HG03095 (cell line): ENCODE data around the gene THTPA.
A peak's percentile ranks its signal among the peaks of the same experiment; 100 is the strongest.

Experiments
- ATAC-seq: cut with Tn5 transposase; IDR thresholded peaks from one replicate; pipeline ENCODE4 v1.9.1; 2021; ENCODE audit warnings: moderate library complexity; ENCODE audit not compliant: unreplicated experiment

THTPA gene

DNA sequence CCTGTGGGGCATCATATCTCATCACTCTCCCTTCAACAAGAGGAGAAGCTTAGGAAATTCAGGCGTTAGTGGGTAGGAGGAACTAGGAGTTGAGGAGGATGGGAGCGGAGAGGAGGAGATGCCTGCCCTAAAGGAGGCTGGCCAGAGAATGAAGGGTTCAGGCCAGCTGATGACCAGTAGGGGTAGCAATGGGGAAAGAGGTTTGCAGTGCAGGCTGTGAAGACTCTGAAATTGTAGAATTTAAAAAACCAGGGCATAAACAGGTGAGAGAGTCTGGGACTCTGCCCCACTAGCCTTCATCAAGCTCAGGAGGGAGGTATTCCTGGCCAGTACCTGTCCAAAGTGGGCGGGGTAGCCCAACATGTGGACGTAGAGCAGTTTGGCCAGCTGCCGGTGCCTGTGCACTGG lies 10.7 kb downstream of the THTPA start:
- ATAC-seq: peak; percentile 8

DNA sequence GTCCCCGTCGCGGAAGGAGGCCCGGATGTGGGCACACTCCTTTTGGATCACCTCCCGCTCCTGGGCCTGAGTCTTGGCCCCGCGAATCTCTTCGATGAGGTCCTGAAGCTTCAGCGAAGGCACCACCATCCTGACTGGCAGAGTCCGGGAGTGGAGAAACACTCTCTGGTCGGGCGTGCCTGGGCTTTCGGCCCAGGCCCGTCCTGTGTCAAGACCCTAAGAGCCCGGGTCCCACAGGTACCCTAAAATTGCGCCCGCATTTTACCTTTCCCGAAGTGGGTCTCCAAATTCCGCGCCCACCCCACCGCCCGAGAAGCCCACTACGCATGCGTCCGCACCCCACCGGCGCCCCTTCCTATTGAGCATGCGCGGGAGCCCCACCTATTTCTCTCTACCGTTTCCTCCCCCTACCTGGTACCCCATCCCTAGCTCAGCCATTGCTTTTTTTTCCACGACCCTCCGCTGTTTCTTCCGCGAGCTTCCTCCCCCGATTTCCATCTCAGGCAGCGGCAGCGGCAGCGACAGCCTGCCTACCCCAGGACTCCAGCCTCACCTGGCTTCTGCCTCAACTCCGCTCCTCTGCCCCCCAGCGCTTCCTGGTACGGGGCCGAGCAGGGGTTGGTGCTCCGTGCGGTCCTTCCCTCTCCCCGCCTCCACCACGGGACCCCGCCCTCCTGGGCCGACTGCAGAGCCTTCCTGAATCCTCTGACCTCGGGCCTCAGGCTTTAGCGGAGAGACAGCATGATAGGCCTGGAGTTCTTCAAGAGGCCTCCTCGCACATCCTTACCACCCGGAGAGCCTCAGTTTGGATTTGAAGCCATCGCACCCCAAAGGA lies 11.3 kb downstream of the THTPA start, which contains the start of gene AP1G2:
TSS of gene AP1G2 (minus strand) at position 606 of the 835 bp plus-strand sequence. CDS start at position 129, 477 bp downstream.
- ATAC-seq: peak; percentile 84

- ATAC-seq: no peak
Observed at GRCh38 chr14:23568021-23568599, 12.0 kb downstream of the THTPA start.

DNA sequence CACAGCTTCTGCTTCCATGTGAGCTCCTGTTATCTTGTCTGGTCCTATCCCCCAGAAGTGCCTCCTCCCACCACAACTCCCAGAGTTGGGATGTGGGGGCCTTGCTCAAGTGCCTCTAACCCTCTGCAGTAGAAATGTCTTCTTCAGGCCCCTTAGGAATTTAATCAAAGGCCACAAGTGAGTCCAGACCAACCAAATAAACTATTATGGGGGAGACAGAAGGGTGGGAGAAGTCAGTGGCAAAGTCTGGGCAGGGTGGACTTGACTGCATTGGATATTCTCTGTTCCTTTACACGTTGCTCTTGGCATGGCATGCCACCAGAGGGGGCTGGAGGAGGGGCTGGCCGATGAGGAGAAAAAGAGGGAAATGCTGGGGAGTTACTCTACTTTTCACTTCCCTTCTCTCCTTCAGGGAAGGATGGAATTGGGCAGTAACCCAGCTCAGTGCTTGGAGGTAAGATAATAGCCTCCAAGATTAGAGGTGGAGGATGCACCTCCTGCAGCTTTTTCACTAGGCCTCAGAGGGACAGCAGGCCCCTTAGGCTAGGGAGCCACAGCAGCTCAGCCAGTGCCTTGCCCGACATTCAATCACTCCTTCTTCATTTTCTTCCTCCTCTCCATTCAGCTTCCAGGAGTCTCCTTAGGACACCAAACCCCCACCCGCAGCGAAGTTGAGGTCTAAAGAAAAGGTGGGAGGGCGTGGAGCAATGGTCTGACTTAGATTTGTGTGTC lies 12.7 kb downstream of the THTPA start:
- ATAC-seq: no peak

DNA sequence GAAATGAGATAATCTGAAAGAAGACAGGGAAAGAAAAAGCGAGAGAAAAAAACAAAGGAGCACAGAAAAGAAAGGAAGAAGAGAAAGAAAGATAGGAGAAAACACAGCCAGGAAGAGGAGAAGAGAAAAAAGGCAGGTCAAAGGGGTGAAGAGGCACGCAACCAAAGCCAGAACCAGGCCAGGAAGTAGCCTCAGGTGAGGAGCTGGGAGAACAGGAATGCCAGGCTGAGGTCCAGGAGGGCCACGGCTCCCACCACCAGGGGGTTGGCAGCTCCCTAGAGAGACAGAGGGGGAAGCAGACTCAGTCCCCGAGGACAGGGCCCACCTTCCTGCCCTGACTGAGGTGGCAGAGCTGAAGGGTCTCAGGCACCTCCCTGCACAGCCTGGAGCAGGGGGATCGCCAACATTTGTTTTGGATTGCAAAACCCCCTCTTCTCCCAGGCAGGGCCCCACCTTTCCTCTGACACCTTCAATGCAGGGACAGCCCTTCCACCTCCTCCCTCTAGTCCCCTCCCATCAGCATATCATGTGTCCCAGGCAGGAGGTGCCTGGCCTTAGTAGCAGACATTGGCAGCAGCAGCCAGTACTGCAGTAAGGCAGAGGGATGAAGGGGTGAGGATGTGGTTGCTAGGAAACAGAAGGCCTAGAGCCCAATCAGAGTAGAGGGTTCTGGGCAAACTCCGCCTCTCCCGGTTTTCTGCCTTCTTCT lies 13.5 kb downstream of the THTPA start:
- ATAC-seq: no peak

DNA sequence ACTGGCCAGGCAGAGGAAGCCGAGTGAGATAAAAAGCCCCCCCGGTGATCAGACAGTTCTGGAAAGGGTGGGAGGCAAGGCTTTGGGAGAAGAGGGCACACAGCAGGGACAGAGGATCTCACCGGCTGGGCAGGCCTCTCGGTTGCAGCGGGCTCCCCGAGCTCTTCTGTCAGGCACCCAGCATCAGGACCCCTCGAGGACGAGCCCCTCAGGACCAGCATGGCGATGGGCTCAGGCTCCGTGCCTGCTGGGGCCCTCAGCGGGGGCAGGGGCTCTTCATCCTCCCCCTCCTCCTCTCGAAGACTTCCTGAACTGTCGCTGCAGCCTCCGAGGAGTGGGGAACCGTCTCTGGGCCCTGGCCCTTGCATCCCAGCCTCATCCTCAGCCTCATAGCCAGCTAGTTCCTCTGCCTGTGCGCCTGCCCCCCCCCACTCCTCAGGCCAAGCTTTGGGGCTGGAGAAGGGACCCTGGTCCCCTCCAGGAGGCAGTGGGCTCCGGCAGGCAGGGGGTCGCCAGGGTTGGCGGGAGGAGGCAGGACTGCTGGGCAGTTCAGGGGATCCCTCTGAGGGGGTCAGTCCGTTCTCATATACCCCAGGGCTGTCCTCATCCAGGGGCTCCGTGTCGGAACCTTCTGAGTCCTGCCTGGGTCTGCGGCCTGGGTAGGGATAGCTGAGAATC lies 14.9 kb downstream of the THTPA start:
- ATAC-seq: no peak

DNA sequence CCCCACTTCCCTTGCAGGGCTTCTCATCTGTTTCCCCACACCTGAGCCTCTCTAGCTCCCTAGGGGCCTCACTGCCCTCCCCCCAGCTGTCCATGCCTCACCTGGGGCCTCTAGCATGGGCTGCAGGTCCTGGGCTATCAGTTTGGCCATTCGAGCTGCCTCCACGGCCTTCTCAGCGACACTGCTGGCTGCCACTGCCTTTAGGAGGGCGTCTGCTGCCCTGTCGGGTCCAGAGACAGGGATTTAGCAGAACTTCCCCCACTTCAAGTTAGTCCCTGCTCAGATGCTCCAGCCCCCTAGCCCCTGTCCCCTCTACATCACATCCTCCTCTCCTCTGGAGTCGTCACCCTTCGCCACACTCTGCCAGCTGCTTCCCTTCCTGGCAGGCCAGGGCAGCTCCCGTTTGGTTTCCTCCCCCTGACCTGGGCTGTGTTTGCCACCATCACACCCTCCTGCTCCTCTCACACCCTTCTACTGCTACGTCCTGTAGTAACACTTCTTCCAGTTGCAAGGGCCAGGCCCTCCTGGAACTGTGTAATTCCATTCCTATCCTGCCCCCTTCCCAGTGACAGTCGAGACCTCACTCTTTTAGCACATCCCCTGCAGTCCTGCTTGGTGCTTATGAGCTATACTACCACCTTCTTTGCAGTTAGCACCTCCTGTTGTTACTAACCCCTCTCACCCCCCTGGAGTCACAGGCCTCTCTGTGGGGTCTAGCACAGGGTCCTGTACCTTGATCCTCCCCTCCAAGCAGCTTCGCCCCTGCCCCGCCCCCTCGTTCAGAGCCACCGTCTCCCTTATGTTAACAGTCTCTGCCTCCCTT lies 15.8 kb downstream of the THTPA start:
- no peak for ATAC-seq

DNA sequence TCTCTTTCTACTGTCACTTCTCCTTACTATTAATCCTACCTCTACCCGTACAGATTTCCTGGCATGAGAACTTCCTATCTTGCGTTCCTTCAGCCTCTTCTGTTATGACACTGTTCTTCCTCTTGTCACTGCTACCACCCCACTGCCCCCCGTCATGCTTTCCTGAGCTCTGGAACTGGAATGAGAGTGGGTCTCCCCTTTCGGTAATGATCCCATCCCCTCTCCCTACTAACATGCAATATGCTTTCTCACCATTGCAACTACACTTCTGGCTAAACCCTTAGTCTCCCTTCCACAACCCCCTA lies 16.4 kb downstream of the THTPA start:
- no peak for ATAC-seq

GRCh38 chr14:23572836-23573235 lies 16.8 kb downstream of the THTPA start:
- no peak for ATAC-seq

DNA sequence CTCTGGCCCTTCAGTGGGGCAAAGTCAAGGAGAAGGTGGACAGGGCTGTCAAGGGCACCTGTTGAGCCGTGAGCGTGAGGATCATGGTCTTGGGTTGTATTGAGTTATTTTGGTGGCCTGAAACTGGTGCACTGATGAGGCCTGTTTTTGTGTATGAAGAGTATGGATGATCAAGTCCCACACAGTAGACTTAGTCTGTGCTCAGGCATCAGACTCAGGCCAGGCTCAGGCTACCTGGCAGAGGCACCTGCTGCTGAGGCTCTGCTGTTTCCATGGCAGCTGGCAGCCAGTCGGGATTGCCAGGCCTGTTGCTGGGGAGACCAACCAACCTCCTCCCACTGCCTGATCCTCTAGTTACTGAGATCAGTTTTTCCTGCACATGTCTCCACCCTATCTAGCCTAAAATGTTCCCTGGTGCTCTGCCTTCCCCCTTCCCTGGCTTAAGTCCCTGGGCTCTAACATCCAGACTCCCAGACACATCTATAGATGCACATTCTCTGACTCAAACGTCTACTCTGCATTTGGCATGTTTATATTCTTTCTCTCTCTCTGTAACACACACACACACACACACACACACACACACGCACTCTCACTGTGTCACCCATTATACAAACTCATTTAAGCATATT lies 17.4 kb downstream of the THTPA start:
- ATAC-seq: no peak

GRCh38 chr14:23577004-23577681 lies 21.1 kb downstream of the THTPA start:
- no peak for ATAC-seq

GRCh38 chr14:23577710-23578392 lies 21.8 kb downstream of the THTPA start:
- no peak for ATAC-seq

DNA sequence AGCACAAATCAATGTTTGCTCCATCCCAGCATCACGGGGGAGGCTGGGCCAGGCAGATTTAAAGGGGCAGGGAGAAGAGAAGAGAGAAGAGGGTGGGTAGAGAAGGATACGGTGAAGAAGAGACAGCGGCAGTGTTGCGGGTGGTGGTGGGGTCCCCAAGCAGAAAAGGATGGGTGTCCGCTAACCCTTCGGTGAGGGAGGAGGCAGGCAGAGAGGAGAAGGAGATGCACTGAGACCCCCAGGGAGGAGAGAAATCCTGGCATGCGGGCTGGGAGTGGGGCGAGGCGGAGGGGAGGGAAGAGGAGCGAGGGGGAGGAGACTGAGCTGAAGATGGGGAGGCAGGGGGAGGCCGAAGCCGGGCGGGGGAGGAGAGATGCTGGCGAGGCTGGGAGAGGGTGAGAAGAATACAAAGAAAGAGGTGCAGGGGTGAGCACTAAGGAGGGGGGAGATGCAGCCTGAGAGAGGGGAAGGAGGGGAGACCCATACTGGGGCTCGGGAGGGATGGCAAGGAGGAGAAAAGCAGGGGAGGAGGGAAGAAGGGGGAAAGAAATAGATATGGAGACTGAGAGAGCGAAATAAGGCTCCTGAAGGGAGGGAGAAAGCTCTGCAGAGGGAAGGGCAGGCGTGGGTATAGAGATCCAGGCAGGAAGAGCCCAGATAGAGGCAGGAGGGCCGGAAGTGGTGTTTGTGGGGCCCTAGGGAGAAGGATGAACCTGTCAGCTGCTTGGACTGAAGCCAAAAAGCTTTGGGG lies 22.7 kb downstream of the THTPA start, which contains the start of gene JPH4:
TSS of gene JPH4 (minus strand) at position 231 of the 751 bp plus-strand sequence. CDS start 1,337 bp downstream, outside the sequence.
- ATAC-seq: no peak

- ATAC-seq: no peak
Observed at GRCh38 chr14:23579311-23579630, 23.2 kb downstream of the THTPA start.

DNA sequence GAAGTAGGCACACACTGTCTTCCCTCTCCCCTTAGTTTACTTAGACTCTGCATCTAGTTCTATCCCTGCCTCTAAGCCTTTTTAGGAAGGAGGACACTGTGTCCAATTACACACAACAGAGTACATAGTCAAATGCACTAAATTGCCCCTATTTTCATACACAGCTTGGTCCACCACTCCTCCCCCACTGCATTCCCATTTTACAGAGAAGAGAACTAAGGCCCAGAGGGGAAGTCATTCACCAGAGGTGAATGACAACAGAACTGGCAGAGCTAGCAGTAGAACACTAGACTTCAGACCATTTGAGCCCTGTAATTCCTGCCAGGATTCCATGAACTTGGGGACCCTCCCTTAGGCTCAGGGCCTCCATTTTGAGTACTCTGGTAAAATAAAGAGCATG lies 23.7 kb downstream of the THTPA start:
- no peak for ATAC-seq

GRCh38 chr14:23580152-23580926 lies 24.3 kb downstream of the THTPA start:
- no peak for ATAC-seq

GRCh38 chr14:23580948-23581281 lies 24.8 kb downstream of the THTPA start:
- no peak for ATAC-seq
